HepG2 (cell line): ENCODE results near the gene RECK. TPM values are rescaled to one million over a fixed set of nuclear protein-coding genes. Genes with fewer than 3 reads are reported as not detected.

ENCODE experiments used
- ATAC-seq: fragments of 200-7000 bp; cut with Tn5 transposase; 3 replicates; pipeline ENCODE4 v1.9.1; 2020; ENCODE audit warnings: mild to moderate bottlenecking, moderate library complexity
- BruUV-seq: library from RNA; stranded (reverse); fragments of 400-500 nt; replicated peaks from 2 replicates; lab custom pipeline; 2021; lab: Mats Ljungman, UMichigan
- CTCF ChIA-PET: fragments of 300-600 bp; formaldehyde crosslinking; extraction: SDS; loops from one replicate; lab custom pipeline; 2021; ENCODE audit warnings: low total read pairs, inconsistent platforms, low intra/inter-chr PET ratio; lab: Yijun Ruan, JAX
- POLR2A ChIA-PET: fragments of 350-600 bp; sonication (Branson Sonifier 250); formaldehyde crosslinking; loops from one replicate; lab custom pipeline; 2020; ENCODE audit warnings: antibody characterized with exemption, inconsistent platforms; lab: Yijun Ruan, JAX
- DNase-seq: peaks from one replicate; pipeline ENCODE4 v3.0.0-alpha.2; 2015; ENCODE audit warnings: low spot score
- FAIRE-seq: peaks from 3 replicates; lab custom pipeline; 2011; peaks lifted over from hg19 to GRCh38; lab: Jason Lieb, UNC
- H2AFZ ChIP-seq: one replicate; pipeline ENCODE4 v1.6.1; 2011; ENCODE audit warnings: low read length, inconsistent platforms
- H3K27ac ChIP-seq: fragments of 300-600 bp; 3 replicates; pipeline ENCODE4 v1.8.0; 2011; ENCODE audit warnings: mixed run types, mild to moderate bottlenecking, mixed read lengths, low read length, inconsistent platforms; ENCODE audit not compliant: insufficient read depth; ENCODE audit errors: extremely low read length
- H3K27me3 ChIP-seq, 2 experiments: fragments of 200-600 bp in 1 of 2; 2 replicates in 1 of 2; 3 replicates in 1 of 2; pipeline versions ENCODE4 v1.6.0 to v1.8.0; 2011; ENCODE audit warnings: low read length in 2 of 2, mild to moderate bottlenecking in 2 of 2, moderate library complexity in 2 of 2, inconsistent platforms in 1 of 2; ENCODE audit not compliant: insufficient read depth in 2 of 2, control insufficient read depth in 1 of 2
- H3K36me3 ChIP-seq, 2 experiments: fragments of 200-600 bp in 1 of 2; replicated peaks in 1 of 2; 2 replicates in 1 of 2; 3 replicates in 1 of 2; pipeline versions ENCODE4 v1.5.1 to v1.8.0; 2011; ENCODE audit warnings: low read length in 2 of 2, inconsistent platforms in 1 of 2; ENCODE audit not compliant: insufficient read depth in 2 of 2, control insufficient read depth in 1 of 2
- H3K4me1 ChIP-seq: 2 replicates; pipeline ENCODE4 v1.5.1; 2012; ENCODE audit warnings: low read length, inconsistent platforms; ENCODE audit not compliant: insufficient read depth
- H3K4me2 ChIP-seq: 2 replicates; pipeline ENCODE4 v1.6.0; 2011; ENCODE audit warnings: low read depth, low read length, inconsistent platforms
- H3K4me3 ChIP-seq, 3 experiments: fragments of 200-600 bp in 1 of 3; sonication (generic), shearing (Covaris generic) in 1 of 3; replicated peaks in 1 of 3; 2 replicates each; pipeline ENCODE4 v1.5.1; 2011 to 2016; ENCODE audit warnings: low read length in 3 of 3, inconsistent platforms in 2 of 3, low read depth in 2 of 3, mild to moderate bottlenecking in 2 of 3, control low read depth in 1 of 3, mixed read lengths in 1 of 3; ENCODE audit not compliant: insufficient read depth in 1 of 3
- H3K79me2 ChIP-seq: one replicate; pipeline ENCODE4 v1.6.1; 2011; ENCODE audit warnings: low read length, inconsistent platforms; ENCODE audit not compliant: insufficient read depth
- H3K9ac ChIP-seq: 2 replicates; pipeline ENCODE4 v1.6.0; 2011; ENCODE audit warnings: mild to moderate bottlenecking, low read depth, low read length, inconsistent platforms; ENCODE audit not compliant: insufficient read depth
- H3K9me3 ChIP-seq: 2 replicates; pipeline ENCODE4 v1.5.1; 2012; ENCODE audit warnings: mild to moderate bottlenecking, low read length
- H4K20me1 ChIP-seq: 2 replicates; pipeline ENCODE4 v1.6.0; 2011; ENCODE audit warnings: inconsistent platforms, mild to moderate bottlenecking, low read length, moderate library complexity; ENCODE audit not compliant: insufficient read depth
- ARID3A ChIP-seq: IDR thresholded peaks from 2 replicates; pipeline ENCODE4 v1.6.1; 2012; ENCODE audit warnings: low read depth, low read length, improper control_type of control experiment
- CEBPB ChIP-seq: IDR thresholded peaks from 2 replicates; pipeline ENCODE4 v1.6.1; 2011; ENCODE audit warnings: low read depth, low read length, improper control_type of control experiment, borderline replicate concordance
- CSRNP1 ChIP-seq: sonication (generic); formaldehyde crosslinking; IDR thresholded peaks from 2 replicates; pipeline ENCODE4 v1.8.1; 2023; ENCODE audit warnings: mild to moderate bottlenecking, missing genetic modification reagents
- EHMT2 ChIP-seq: fragments of 200-600 bp; sonication (generic); IDR thresholded peaks from 2 replicates; pipeline ENCODE4 v1.7.0; 2017; ENCODE audit warnings: antibody characterized with exemption, low read depth, low read length, borderline replicate concordance
- FOXO1 ChIP-seq: sonication (generic); formaldehyde crosslinking; IDR thresholded peaks from 2 replicates; pipeline ENCODE4 v1.4.0; 2020; ENCODE audit warnings: missing genetic modification reagents
- HNF4A ChIP-seq: sonication (generic); formaldehyde crosslinking; IDR thresholded peaks from 2 replicates; pipeline ENCODE4 v1.4.0; 2020; ENCODE audit warnings: missing genetic modification reagents
- HNRNPK ChIP-seq: fragments of 200-400 bp; formaldehyde crosslinking; IDR thresholded peaks from 2 replicates; pipeline ENCODE4 v1.6.1; 2018; ENCODE audit warnings: low read length, low read depth, moderate library complexity, mild to moderate bottlenecking; ENCODE audit not compliant: poor library complexity, severe bottlenecking
- MLLT10 ChIP-seq: sonication (generic); formaldehyde crosslinking; IDR thresholded peaks from 2 replicates; pipeline ENCODE4 v1.4.0; 2020; ENCODE audit warnings: missing genetic modification reagents
- POLR2G ChIP-seq: fragments of 200-400 bp; formaldehyde crosslinking; IDR thresholded peaks from 2 replicates; pipeline ENCODE4 v1.6.1; 2018; ENCODE audit warnings: mild to moderate bottlenecking, low read depth, low read length, moderate library complexity
- ZBTB8A ChIP-seq: sonication (generic); formaldehyde crosslinking; IDR thresholded peaks from 2 replicates; pipeline ENCODE4 v1.4.0; 2020; ENCODE audit warnings: mild to moderate bottlenecking, low read depth, missing genetic modification reagents, borderline replicate concordance
- ZNF331 ChIP-seq: sonication (generic); formaldehyde crosslinking; IDR thresholded peaks from 2 replicates; pipeline ENCODE4 v1.4.0; 2020; ENCODE audit warnings: missing genetic modification reagents
- ZNF556 ChIP-seq: sonication (generic); formaldehyde crosslinking; IDR thresholded peaks from 2 replicates; pipeline ENCODE4 v1.4.0; 2020; ENCODE audit warnings: mild to moderate bottlenecking, missing genetic modification reagents, borderline replicate concordance
- ZNF720 ChIP-seq: sonication (generic); formaldehyde crosslinking; IDR thresholded peaks from 2 replicates; pipeline ENCODE4 v1.4.0; 2020; ENCODE audit warnings: missing genetic modification reagents
- ZNF768 ChIP-seq: sonication (generic); formaldehyde crosslinking; IDR thresholded peaks from 2 replicates; pipeline ENCODE4 v1.4.0; 2020; ENCODE audit warnings: missing genetic modification reagents
- ZNF776 ChIP-seq: sonication (generic); formaldehyde crosslinking; IDR thresholded peaks from 2 replicates; pipeline ENCODE4 v1.4.0; 2020; ENCODE audit warnings: mild to moderate bottlenecking, missing genetic modification reagents
- ZNF777 ChIP-seq: sonication (generic); formaldehyde crosslinking; IDR thresholded peaks from 2 replicates; pipeline ENCODE4 v1.4.0; 2020; ENCODE audit warnings: missing genetic modification reagents
- WGBS: methylation state at CpG from one replicate; pipeline ENCODE4 v1.1.6; 2017; ENCODE audit warnings: low lambda C conversion rate; 5-methylcytosine and 5-hydroxymethylcytosine counted together
- in situ Hi-C: cut with HindIII; loops from 2 replicates; pipeline ENCODE4 v1.10.0; 2017; ENCODE audit warnings: low pct_unique_long_range_greater_than_20kb; ENCODE audit not compliant: extremely low pct_ligation_motif_present
- intact Hi-C: fragments of 100-400 bp; cut with micrococcal nuclease; formaldehyde crosslinking; loops from one replicate; pipeline ENCODE4 v1.10.0; 2022; ENCODE audit not compliant: unreplicated experiment
- polyA plus RNA-seq, 8 experiments: library from polyadenylated mRNA; depleted of rRNA in 3 of 8; stranded (reverse) in 7 of 8; unstranded in 1 of 8; fragments of >200 nt; fragmentation: Illumina TruSeq in 4 of 8; extraction: Trizol in 4 of 8; gene quantifications; 2 replicates each; pipeline versions ENCODE4 v1.2.1 to v1.2.3, GENCODE V29; 2011 to 2016; ENCODE audit warnings: low read depth in 4 of 8, missing spikeins in 1 of 8, mixed read lengths in 1 of 8; ENCODE audit not compliant: insufficient read depth in 1 of 8
- total RNA-seq, 5 experiments: library from RNA; depleted of rRNA; stranded (reverse); fragments of >200 nt; fragmentation: Illumina TruSeq; extraction: Trizol; gene quantifications; 2 replicates each; pipeline ENCODE4 v1.2.3, GENCODE V29; 2016; ENCODE audit warnings: low read depth in 1 of 5
- TF ChIP-seq, protein P1 (sequence below): sonication (generic); formaldehyde crosslinking; IDR thresholded peaks from 2 replicates; pipeline ENCODE4 v1.4.0; 2020; ENCODE audit warnings: missing genetic modification reagents
- TF ChIP-seq, protein P2 (sequence below): sonication (generic); formaldehyde crosslinking; IDR thresholded peaks from 2 replicates; pipeline ENCODE4 v1.5.0; 2020; ENCODE audit warnings: missing genetic modification reagents
- TF ChIP-seq, protein P3 (sequence below): sonication (generic); formaldehyde crosslinking; IDR thresholded peaks from 2 replicates; pipeline ENCODE4 v1.4.0; 2020; ENCODE audit warnings: missing genetic modification reagents, borderline replicate concordance

The RECK gene
- total and polyA plus RNA-seq, 2 of the 13 experiments (the other 11 are each of a cell fraction or from before 2014, with no cell fraction given) = 3.1 to 4.8 TPM

GRCh38 chr9:36050476-36050875, 13.8 kb downstream of the RECK start (continued):
- TF ChIP-seq CSRNP1 (CRISPR knock-in tag) (no peak), ZNF556 (CRISPR knock-in tag) (no peak), ZNF720 (no peak), CEBPB (no peak)
- TF ChIP-seq, protein P1, sequence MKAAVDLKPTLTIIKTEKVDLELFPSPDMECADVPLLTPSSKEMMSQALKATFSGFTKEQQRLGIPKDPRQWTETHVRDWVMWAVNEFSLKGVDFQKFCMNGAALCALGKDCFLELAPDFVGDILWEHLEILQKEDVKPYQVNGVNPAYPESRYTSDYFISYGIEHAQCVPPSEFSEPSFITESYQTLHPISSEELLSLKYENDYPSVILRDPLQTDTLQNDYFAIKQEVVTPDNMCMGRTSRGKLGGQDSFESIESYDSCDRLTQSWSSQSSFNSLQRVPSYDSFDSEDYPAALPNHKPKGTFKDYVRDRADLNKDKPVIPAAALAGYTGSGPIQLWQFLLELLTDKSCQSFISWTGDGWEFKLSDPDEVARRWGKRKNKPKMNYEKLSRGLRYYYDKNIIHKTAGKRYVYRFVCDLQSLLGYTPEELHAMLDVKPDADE = no peak

DNA sequence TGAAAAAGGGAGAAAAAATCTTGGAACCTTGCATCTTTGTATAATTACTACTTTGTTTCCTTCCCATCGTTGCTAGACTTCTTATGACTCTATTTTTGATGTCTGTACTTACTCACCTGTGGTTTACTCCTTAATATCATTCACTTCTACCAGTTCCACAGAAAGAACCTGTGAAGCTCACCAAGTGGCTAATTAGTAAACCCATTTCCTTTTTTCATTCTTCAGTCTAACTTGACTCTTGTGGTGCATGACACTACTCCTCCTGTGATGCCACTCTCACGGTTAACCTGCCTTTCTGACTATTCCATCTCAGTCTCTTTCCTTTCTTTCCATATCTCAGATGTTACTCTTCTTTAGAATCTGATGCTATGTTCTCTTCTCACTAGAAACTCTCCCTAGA, 14.6 kb downstream of the RECK start:
- H3K27ac ChIP-seq = no peak overlapping the region
- no peaks in the 10 kb centered on the region for H3K36me3 ChIP-seq
- ChIA-PET POLR2A (no interaction called here), CTCF (no interaction called here)
- H3K4me2 ChIP-seq = no peak overlapping the region
- DNase-seq (no peak), FAIRE-seq (no peak), ATAC-seq (no peak)
- 41% methylated on average over 2 of the region's 2 CpGs for WGBS
- no peaks in the 10 kb centered on the region for H3K79me2 ChIP-seq
- H3K9me3 ChIP-seq = no peaks in the 10 kb centered on the region
- H3K4me1 ChIP-seq = peaks cover 18% of the 10 kb centered on the region
- intact Hi-C loops = no loop called here
- H4K20me1 ChIP-seq = no peaks in the 10 kb centered on the region
- in situ Hi-C loops = no loop called here
- no peaks in the 10 kb centered on the region for H3K27me3 ChIP-seq
- no TSS peak for BruUV-seq
- no peak overlapping the region for H3K9ac ChIP-seq
- H3K4me3 ChIP-seq = no peak overlapping the region
- no peak overlapping the region for H2AFZ ChIP-seq
- TF ChIP-seq HNRNPK (no peak), HNF4A (CRISPR knock-in tag) (no peak), POLR2G (no peak), ZNF776 (CRISPR knock-in tag) (no peak), MLLT10 (CRISPR knock-in tag) (no peak), ZNF768 (CRISPR knock-in tag) (no peak), FOXO1 (CRISPR knock-in tag) (no peak), ZNF331 (CRISPR knock-in tag) (no peak), ZBTB8A (no peak), EHMT2 (no peak), ARID3A (no peak), ZNF777 (no peak)
- TF ChIP-seq, protein P2, sequence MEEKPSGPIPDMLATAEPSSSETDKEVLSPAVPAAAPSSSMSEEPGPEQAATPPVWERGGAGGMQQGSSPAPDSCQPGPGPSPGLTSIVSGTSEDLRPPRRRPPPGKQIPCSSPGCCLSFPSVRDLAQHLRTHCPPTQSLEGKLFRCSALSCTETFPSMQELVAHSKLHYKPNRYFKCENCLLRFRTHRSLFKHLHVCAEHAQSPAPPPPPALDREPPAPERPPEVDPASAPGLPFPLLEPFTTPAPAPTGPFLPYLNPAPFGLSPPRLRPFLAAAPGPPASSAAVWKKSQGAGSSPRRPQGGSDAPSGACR (CRISPR knock-in tag) = no peak
- TF ChIP-seq, protein P3, sequence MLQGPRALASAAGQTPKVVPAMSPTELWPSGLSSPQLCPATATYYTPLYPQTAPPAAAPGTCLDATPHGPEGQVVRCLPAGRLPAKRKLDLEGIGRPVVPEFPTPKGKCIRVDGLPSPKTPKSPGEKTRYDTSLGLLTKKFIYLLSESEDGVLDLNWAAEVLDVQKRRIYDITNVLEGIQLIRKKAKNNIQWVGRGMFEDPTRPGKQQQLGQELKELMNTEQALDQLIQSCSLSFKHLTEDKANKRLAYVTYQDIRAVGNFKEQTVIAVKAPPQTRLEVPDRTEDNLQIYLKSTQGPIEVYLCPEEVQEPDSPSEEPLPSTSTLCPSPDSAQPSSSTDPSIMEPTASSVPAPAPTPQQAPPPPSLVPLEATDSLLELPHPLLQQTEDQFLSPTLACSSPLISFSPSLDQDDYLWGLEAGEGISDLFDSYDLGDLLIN (CRISPR knock-in tag) = no peak
